Heart right ventricle (tissue), 16 donors: ENCODE measurements around the gene PLS1. TPM values are rescaled to one million over a fixed set of nuclear protein-coding genes. Genes with fewer than 3 reads are reported as not detected.

Source experiments
- ATAC-seq, 8 donors: fragments of 200-7000 bp; cut with Tn5 transposase; one replicate each; pipeline ENCODE4 v1.9.1; 2020; ENCODE audit warnings: mild to moderate bottlenecking in 8 of 8, moderate library complexity in 8 of 8, moderate number of reproducible peaks in 1 of 8
- DNase-seq, 2 donors: peaks; one replicate each; pipeline ENCODE4 v3.0.0-alpha.2; 2020
- H3K27ac ChIP-seq, 10 donors: fragments of 200-600 bp; sonication (generic) in 2 of 10; one replicate each; pipeline versions ENCODE4 v1.5.0 to v1.8.0; 2020 to 2022; ENCODE audit warnings: mild to moderate bottlenecking in 3 of 10
- H3K27me3 ChIP-seq, 7 donors: fragments of 200-600 bp; one replicate each; pipeline ENCODE4 v1.8.0; 2021 to 2022; ENCODE audit warnings: mild to moderate bottlenecking in 2 of 7
- H3K36me3 ChIP-seq, 9 donors: fragments of 200-600 bp; sonication (generic) in 1 of 9; one replicate each; pipeline versions ENCODE4 v1.5.0 to v1.8.0; 2020 to 2022; ENCODE audit warnings: mild to moderate bottlenecking in 2 of 9
- H3K4me1 ChIP-seq, 9 donors: fragments of 200-600 bp; sonication (generic) in 1 of 9; one replicate each; pipeline versions ENCODE4 v1.5.0 to v1.8.0; 2020 to 2022; ENCODE audit warnings: mild to moderate bottlenecking in 4 of 9
- H3K4me3 ChIP-seq, 10 donors: fragments of 200-600 bp; sonication (generic) in 2 of 10; one replicate each; pipeline versions ENCODE4 v1.5.0 to v1.8.0; 2020 to 2022; ENCODE audit warnings: mild to moderate bottlenecking in 7 of 10, moderate library complexity in 2 of 10
- H3K9me3 ChIP-seq, 11 donors: fragments of 200-600 bp in 10 of 11; sonication (generic) in 2 of 11; one replicate each; pipeline versions ENCODE4 v1.5.0 to v1.8.0; 2013 to 2022; ENCODE audit warnings: mild to moderate bottlenecking in 2 of 11, control low read depth in 1 of 11, moderate library complexity in 1 of 11
- WGBS, 2 donors: extraction: QIAGEN DNeasy Blood & Tissue Kit; methylation state at CpG; one replicate each; pipeline ENCODE4 v1.1.7; 2013; ENCODE audit warnings: inconsistent platforms in 1 of 2; 5-methylcytosine and 5-hydroxymethylcytosine counted together
- intact Hi-C, 10 donors: fragments of 100-400 bp; cut with DNase I; formaldehyde crosslinking; loops; one replicate each; pipeline versions ENCODE4 v1.11.1 to v1.14.2; 2022
- polyA plus RNA-seq, 2 donors: library from polyadenylated mRNA; stranded (reverse); fragments of 200-250 nt; gene quantifications; one replicate each; pipeline ENCODE4 v1.2.3, GENCODE V29; 2013
- total RNA-seq, 10 donors: library from RNA; stranded (reverse); fragmentation: NEBNext Ultra II Directional in 3 of 10; extraction: Animal tissue kit (Norgen Biotek cat#: 25700) in 3 of 10; gene quantifications; one replicate each; pipeline versions ENCODE4 v1.2.1 to v1.2.4, GENCODE V29; 2021 to 2023
- TF ChIP-seq, protein P1 (sequence below), 9 donors: fragments of 200-600 bp; sonication (generic) in 2 of 9; IDR thresholded peaks; one replicate each; pipeline versions ENCODE4 v1.5.0 to v1.8.0; 2021 to 2022; ENCODE audit warnings: antibody characterized with exemption in 9 of 9, mild to moderate bottlenecking in 5 of 9, moderate library complexity in 1 of 9
- donor health status: Arrhythmogenic right ventricular cardiomyopathy.
- donor health status: ischemic (EF 13 %, LVEDD 7.1; RV severe dilation, severe dysfunction).
- donor health status: healthy with polysubstance abuse.
- donor health status: DM: no; HTN: yes; CAD: no.
- donor health status: DM: no; HTN: no; CAD: no.
- donor health status: ischemic (EF 25% LVEDD 6.9; RV normal size, moderate dysfunction).
- donor health status: ischemic (EF 25% LVEDD 5.7; RV mildly dilated, moderate dysfunction).
- donor health status: healthy.
- donor health status: DM: yes; HTN: yes; CAD: no.
- donor health status: Ischemic cardiomyopathy.
- donor health status: ischemic (EF 35%, LVEDD 5.7; RV mildly dilated, moderate dysfunction).
- donor health status: nonischemic (EF 11% LVEDD 7.7; RV severe dilation, severe dysfunction).
- donor health status: DM: yes; HTN: yes; CAD: no.
- donor health status: PGD.
- donor health status: ischemic (EF 29% LVEDD 5.4; RV normal size, mild dysfunction).
- donor health status: nonischemic (EF 23%, LVEDD 6.1; RV moderate dilation, normal function).

PLS1 gene
- total and polyA plus RNA-seq, 12 donors = 0.72 to 2.7 (median 1.5) TPM

DNA sequence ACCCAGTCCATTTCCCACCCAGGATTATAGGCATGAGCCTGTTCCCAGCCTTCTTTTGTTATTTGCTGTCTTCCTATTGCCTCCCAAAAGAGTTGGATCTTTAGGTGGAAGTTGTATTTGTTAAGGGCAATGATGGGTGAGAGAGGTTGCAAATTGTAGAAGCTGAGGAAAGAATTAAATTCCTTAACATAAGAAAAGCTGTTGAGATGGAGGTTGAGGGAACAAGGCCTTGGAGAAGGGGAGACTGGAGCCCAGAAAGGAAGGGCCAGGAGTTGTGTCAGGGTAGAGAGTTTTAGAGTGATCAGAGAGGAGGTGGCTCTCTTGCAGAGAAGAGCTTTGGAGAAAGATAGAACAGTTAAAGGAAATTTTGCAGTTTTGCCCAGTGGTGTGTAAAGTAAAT, 46.8 kb downstream of the PLS1 start:
- H3K4me3 ChIP-seq = no peak overlapping the region
- H3K36me3 ChIP-seq = no peaks in the 10 kb centered on the region
- TF ChIP-seq, protein P1, sequence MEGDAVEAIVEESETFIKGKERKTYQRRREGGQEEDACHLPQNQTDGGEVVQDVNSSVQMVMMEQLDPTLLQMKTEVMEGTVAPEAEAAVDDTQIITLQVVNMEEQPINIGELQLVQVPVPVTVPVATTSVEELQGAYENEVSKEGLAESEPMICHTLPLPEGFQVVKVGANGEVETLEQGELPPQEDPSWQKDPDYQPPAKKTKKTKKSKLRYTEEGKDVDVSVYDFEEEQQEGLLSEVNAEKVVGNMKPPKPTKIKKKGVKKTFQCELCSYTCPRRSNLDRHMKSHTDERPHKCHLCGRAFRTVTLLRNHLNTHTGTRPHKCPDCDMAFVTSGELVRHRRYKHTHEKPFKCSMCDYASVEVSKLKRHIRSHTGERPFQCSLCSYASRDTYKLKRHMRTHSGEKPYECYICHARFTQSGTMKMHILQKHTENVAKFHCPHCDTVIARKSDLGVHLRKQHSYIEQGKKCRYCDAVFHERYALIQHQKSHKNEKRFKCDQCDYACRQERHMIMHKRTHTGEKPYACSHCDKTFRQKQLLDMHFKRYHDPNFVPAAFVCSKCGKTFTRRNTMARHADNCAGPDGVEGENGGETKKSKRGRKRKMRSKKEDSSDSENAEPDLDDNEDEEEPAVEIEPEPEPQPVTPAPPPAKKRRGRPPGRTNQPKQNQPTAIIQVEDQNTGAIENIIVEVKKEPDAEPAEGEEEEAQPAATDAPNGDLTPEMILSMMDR (IDR thresholded peaks at IDR 0.05) = no peak
- H3K9me3 ChIP-seq = no peaks in the 10 kb centered on the region
- no peak overlapping the region for H3K27ac ChIP-seq
- no peaks in the 10 kb centered on the region for H3K27me3 ChIP-seq
- intact Hi-C loops = no loop called here
- DNase-seq (no peak), ATAC-seq (no peak)
- H3K4me1 ChIP-seq = no peaks in the 10 kb centered on the region

DNA sequence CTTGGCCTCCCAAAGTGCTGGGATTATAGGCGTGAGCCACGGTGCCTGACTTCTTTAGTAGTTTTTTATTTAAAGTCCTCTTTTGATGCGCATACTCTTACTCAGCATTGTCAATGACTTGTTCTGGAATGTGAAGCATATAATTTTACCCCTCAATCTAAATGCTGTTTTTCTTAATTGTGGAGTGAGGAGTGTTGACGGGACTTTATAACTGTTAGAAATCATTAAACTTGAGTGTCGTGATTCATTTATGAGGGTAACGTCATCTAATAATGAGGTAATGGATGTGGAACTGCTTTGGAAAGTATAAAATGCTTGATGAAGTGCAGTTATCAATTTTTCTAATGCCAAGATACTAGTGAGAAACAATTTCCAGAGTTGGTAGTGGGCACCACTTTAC, 48.3 kb downstream of the PLS1 start:
- WGBS, 2 donors = 77 to 81% methylated on average over 6 of the region's 6 CpGs
- Histone ChIP-seq H3K36me3 (no peaks in the 10 kb centered on the region), H3K4me1 (no peaks in the 10 kb centered on the region), H3K27ac (no peak overlapping the region), H3K27me3 (no peaks in the 10 kb centered on the region), H3K9me3 (no peaks in the 10 kb centered on the region), H3K4me3 (no peak overlapping the region)
- ATAC-seq (no peak), DNase-seq (no peak)
- intact Hi-C loops = no loop called here
- TF ChIP-seq, protein P1 (IDR thresholded peaks at IDR 0.05) = no peak

DNA sequence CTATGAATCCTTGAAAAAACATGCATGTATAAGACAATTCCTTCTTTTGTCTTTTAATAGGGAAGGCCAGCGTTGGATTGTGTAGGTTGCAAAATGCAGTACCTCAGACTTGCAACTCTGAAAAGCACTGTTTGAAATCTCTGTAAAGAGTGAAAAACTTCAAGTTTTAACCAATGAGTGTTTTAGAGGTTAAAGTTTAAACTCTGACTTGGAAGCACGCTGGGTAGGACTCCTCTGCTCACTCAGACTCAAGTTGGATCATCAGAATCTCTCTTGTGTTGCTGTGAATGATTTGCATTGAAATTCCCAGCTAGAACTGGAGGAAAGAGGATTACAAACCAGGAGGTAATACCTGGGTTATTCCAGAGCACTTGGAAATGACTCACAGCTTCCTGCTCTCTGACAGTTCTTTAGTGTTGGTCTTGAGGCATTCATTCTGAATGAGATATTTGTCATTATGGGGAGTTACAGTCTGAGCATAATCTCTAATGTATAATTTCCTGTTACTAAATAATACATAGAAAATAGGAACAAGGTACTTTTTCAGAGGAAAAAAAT, 49.1 kb downstream of the PLS1 start:
- Histone ChIP-seq H3K36me3 (no peaks in the 10 kb centered on the region), H3K4me1 (no peaks in the 10 kb centered on the region), H3K4me3 (no peak overlapping the region), H3K27me3 (no peaks in the 10 kb centered on the region), H3K9me3 (no peaks in the 10 kb centered on the region), H3K27ac (no peak overlapping the region)
- TF ChIP-seq, protein P1 (IDR thresholded peaks at IDR 0.05) = no peak
- DNase-seq = no peak
- ATAC-seq = no peak
- 78 to 81% methylated on average over 2 of the region's 2 CpGs for WGBS, 2 donors
- intact Hi-C loops = no loop called here

DNA sequence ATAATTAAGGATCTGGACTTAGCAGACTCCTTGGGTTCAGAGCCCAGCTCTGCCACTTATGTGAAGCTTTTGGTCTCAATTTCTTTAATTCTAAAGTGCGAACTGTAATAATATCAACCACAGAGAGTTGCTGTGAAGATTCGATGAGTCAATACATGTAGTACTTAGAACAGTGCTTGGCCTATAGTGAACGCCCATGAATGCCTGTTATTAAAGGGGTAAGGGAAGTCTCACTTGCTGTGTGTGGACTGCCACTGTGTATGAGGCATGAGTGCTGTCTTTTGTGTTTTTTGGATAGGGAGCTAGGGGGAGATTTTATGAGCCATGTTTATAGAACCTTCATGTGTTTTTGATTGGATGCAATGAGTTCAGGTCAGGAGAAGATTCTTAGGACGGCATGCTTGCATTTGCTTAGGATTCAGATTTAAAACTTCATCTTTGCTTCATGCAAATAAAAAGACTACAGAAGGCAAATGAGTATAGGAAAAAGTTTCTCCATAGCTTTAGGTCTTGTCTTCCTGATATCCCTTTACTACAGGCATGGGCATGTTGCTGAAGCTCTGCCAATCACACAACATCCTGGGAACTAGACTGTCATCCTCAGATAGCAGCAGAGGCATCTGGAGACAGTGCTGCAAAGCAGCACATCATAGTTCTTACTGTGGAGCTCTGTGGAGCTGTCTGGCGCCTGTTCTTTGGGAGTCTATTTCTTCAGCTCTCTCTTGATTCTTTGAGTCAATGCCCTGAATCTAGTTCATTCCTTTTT, 50.0 kb downstream of the PLS1 start:
- no peaks in the 10 kb centered on the region for H3K9me3 ChIP-seq
- H3K4me3 ChIP-seq = no peak overlapping the region
- intact Hi-C loops = no loop called here
- H3K4me1 ChIP-seq = peaks cover 0 to 5% (median 0%) of the 10 kb centered on the region in 9 donors
- 88 to 89% methylated on average over 5 of the region's 5 CpGs for WGBS, 2 donors
- H3K27ac ChIP-seq = no peak overlapping the region
- H3K36me3 ChIP-seq = no peaks in the 10 kb centered on the region
- TF ChIP-seq, protein P1 (IDR thresholded peaks at IDR 0.05) = no peak
- no peak for ATAC-seq
- DNase-seq = no peak
- H3K27me3 ChIP-seq = no peaks in the 10 kb centered on the region
